ENCODE measurements around the gene SPAM1. TPM values are rescaled to one million over a fixed set of nuclear protein-coding genes. Genes with fewer than 3 reads are reported as not detected.

Gene SPAM1
- polyA plus RNA-seq, 1 donor (not counting 4 experiments of a cell fraction or from before 2014, with no cell fraction given) = not detected

- H3K36me3 ChIP-seq (ENCODE audit: control insufficient read depth in 2 of 2, extremely low read depth in 1 of 2, insufficient read depth in 2 of 2, low read length in 2 of 2) = no peaks in the 10 kb centered on the region
- no peak overlapping the region for H3K4me3 ChIP-seq (ENCODE audit: control insufficient read depth in 2 of 3, extremely low read depth in 1 of 3, insufficient read depth in 2 of 3, low read depth in 1 of 3, low read length in 3 of 3)
- no peak for TF ChIP-seq CTCF (optimal IDR thresholded peaks at IDR 0.05 in 1 of 3, IDR thresholded peaks at IDR 0.05 in 1 of 3, conservative IDR thresholded peaks at IDR 0.05 in 1 of 3; ENCODE audit: extremely low read depth in 1 of 3, insufficient read depth in 2 of 3, low read length in 3 of 3)
- TF ChIP-seq EZH2 (IDR thresholded peaks at IDR 0.05; ENCODE audit: low read length) = no peak
- dilution Hi-C loops (cut with MboI; ENCODE audit: extremely low pct_ligation_motif_present, low sequenced_read_pairs) = no loop called here
- FAIRE-seq = no peak
- no peak overlapping the region for H3K4me2 ChIP-seq (ENCODE audit: control insufficient read depth, extremely low read depth, insufficient read depth, low read depth, low read length)
- no peaks in the 10 kb centered on the region for H3K4me1 ChIP-seq (ENCODE audit: control insufficient read depth, extremely low read depth, insufficient read depth, low read length)
- H3K9me1 ChIP-seq (ENCODE audit: control insufficient read depth, extremely low read depth, insufficient read depth, low read length) = no peaks in the 10 kb centered on the region
- no peaks in the 10 kb centered on the region for H3K27me3 ChIP-seq (ENCODE audit: control insufficient read depth, extremely low read depth, insufficient read depth, low read length)
- no peaks in the 10 kb centered on the region for H3K79me2 ChIP-seq (ENCODE audit: control insufficient read depth, insufficient read depth, low read length)
- no peaks in the 10 kb centered on the region for H4K20me1 ChIP-seq (ENCODE audit: control insufficient read depth, extremely low read depth, insufficient read depth, low read length)
- no peak for DNase-seq (ENCODE audit: low read depth, low spot score)
- H2AFZ ChIP-seq (ENCODE audit: control insufficient read depth, low read length) = no peak overlapping the region
- H3K27ac ChIP-seq (ENCODE audit: control insufficient read depth, insufficient read depth, low read length) = no peak overlapping the region
- H3K9me3 ChIP-seq (ENCODE audit: control insufficient read depth, low read depth, low read length) = no peaks in the 10 kb centered on the region
- H3K9ac ChIP-seq (ENCODE audit: control insufficient read depth, extremely low read depth, insufficient read depth, low read length) = no peak overlapping the region
These were observed 71.2 kb downstream of the SPAM1 start for GRCh38 chr7:123996327-123996625.

GRCh38 chr7:123998921-123999320 is 73.9 kb downstream of the SPAM1 start:
- DNase-seq (ENCODE audit: low read depth, low spot score) = no peak
- dilution Hi-C loops (cut with MboI; ENCODE audit: extremely low pct_ligation_motif_present, low sequenced_read_pairs) = no loop called here
- Histone ChIP-seq H4K20me1 (ENCODE audit: control insufficient read depth, extremely low read depth, insufficient read depth, low read length) (no peaks in the 10 kb centered on the region), H3K27ac (ENCODE audit: control insufficient read depth, insufficient read depth, low read length) (no peak overlapping the region), H3K79me2 (ENCODE audit: control insufficient read depth, insufficient read depth, low read length) (no peaks in the 10 kb centered on the region), H3K4me3 (ENCODE audit: control insufficient read depth in 2 of 3, extremely low read depth in 1 of 3, insufficient read depth in 2 of 3, low read depth in 1 of 3, low read length in 3 of 3) (no peak overlapping the region), H3K9ac (ENCODE audit: control insufficient read depth, extremely low read depth, insufficient read depth, low read length) (no peak overlapping the region), H3K9me3 (ENCODE audit: control insufficient read depth, low read depth, low read length) (no peaks in the 10 kb centered on the region), H3K36me3 (ENCODE audit: control insufficient read depth in 2 of 2, extremely low read depth in 1 of 2, insufficient read depth in 2 of 2, low read length in 2 of 2) (no peaks in the 10 kb centered on the region), H2AFZ (ENCODE audit: control insufficient read depth, low read length) (no peak overlapping the region), H3K27me3 (ENCODE audit: control insufficient read depth, extremely low read depth, insufficient read depth, low read length) (no peaks in the 10 kb centered on the region), H3K9me1 (ENCODE audit: control insufficient read depth, extremely low read depth, insufficient read depth, low read length) (no peaks in the 10 kb centered on the region), H3K4me1 (ENCODE audit: control insufficient read depth, extremely low read depth, insufficient read depth, low read length) (no peaks in the 10 kb centered on the region), H3K4me2 (ENCODE audit: control insufficient read depth, extremely low read depth, insufficient read depth, low read depth, low read length) (no peak overlapping the region)
- FAIRE-seq = no peak
- TF ChIP-seq CTCF (optimal IDR thresholded peaks at IDR 0.05 in 1 of 3, IDR thresholded peaks at IDR 0.05 in 1 of 3, conservative IDR thresholded peaks at IDR 0.05 in 1 of 3; ENCODE audit: extremely low read depth in 1 of 3, insufficient read depth in 2 of 3, low read length in 3 of 3) = no peak
- no peak for TF ChIP-seq EZH2 (IDR thresholded peaks at IDR 0.05; ENCODE audit: low read length)

Data from keratinocyte (primary cell).